ENCODE results near the gene DTL. TPM values are rescaled to one million over a fixed set of nuclear protein-coding genes. Genes with fewer than 3 reads are reported as not detected.
A peak's percentile ranks its signal among the peaks of the same experiment; 100 is the strongest.

DTL gene
- total and polyA plus RNA-seq, 5 donors from 2014 or later = 0.95 to 4.7 (median 1.2) TPM

GRCh38 chr1:212039622-212040021, 4.1 kb downstream of the DTL start:
- H3K4me1 ChIP-seq (ENCODE audit: control insufficient read depth, insufficient read depth, low read length, poor library complexity, severe bottlenecking) = peaks cover 22% of the 10 kb centered on the region
- ATAC-seq (ENCODE audit: low read depth in 2 of 2) (no peak), DNase-seq (no peak)
- Mint-ChIP-seq H3K4me3 (no peak overlapping the region), H3K9me3 (no peaks in the 10 kb centered on the region), H3K27me3 (peaks cover 6% of the 10 kb centered on the region), H3K36me3 (no peaks in the 10 kb centered on the region), H3K4me1 (peaks cover 17 to 46% (median 35%) of the 10 kb centered on the region in 4 donors), H3K27ac (no peak overlapping the region)
- H3K9me3 ChIP-seq (ENCODE audit: control insufficient read depth in 2 of 2, low read length in 2 of 2) = no peaks in the 10 kb centered on the region
- no peak overlapping the region for H3K27ac ChIP-seq (ENCODE audit: insufficient read depth, low read length, poor library complexity, severe bottlenecking)
- peak overlapping the region; percentile 27 for H3K4me3 ChIP-seq (ENCODE audit: low read depth, low read length)
- H3K36me3 ChIP-seq (ENCODE audit: control insufficient read depth, insufficient read depth, low read length) = no peaks in the 10 kb centered on the region
- H3K27me3 ChIP-seq (ENCODE audit: control insufficient read depth, insufficient read depth, low read length) = no peaks in the 10 kb centered on the region

- DNase-seq = no peak
- ATAC-seq (ENCODE audit: low read depth in 2 of 2) = no peak
- no peaks in the 10 kb centered on the region for H3K9me3 ChIP-seq (ENCODE audit: control insufficient read depth in 2 of 2, low read length in 2 of 2)
- H3K36me3 ChIP-seq (ENCODE audit: control insufficient read depth, insufficient read depth, low read length) = no peaks in the 10 kb centered on the region
- H3K4me3 Mint-ChIP-seq = peak overlapping the region; percentile 44 to 96 (median 60)
- H3K9me3 Mint-ChIP-seq = no peaks in the 10 kb centered on the region
- H3K27me3 ChIP-seq (ENCODE audit: control insufficient read depth, insufficient read depth, low read length) = no peaks in the 10 kb centered on the region
- peaks cover 19% of the 10 kb centered on the region for H3K4me1 ChIP-seq (ENCODE audit: control insufficient read depth, insufficient read depth, low read length, poor library complexity, severe bottlenecking)
- no peaks in the 10 kb centered on the region for H3K36me3 Mint-ChIP-seq
- no peaks in the 10 kb centered on the region for H3K27me3 Mint-ChIP-seq
- H3K27ac Mint-ChIP-seq = peak overlapping the region in 2 of 3 donors; percentile 48 to 63
- no peak overlapping the region for H3K27ac ChIP-seq (ENCODE audit: insufficient read depth, low read length, poor library complexity, severe bottlenecking)
- peak overlapping the region; percentile 85 for H3K4me3 ChIP-seq (ENCODE audit: low read depth, low read length)
- H3K4me1 Mint-ChIP-seq = peaks cover 19 to 39% (median 31%) of the 10 kb centered on the region in 4 donors
These were observed 5.3 kb downstream of the DTL start for GRCh38 chr1:212040629-212041412.

DNA sequence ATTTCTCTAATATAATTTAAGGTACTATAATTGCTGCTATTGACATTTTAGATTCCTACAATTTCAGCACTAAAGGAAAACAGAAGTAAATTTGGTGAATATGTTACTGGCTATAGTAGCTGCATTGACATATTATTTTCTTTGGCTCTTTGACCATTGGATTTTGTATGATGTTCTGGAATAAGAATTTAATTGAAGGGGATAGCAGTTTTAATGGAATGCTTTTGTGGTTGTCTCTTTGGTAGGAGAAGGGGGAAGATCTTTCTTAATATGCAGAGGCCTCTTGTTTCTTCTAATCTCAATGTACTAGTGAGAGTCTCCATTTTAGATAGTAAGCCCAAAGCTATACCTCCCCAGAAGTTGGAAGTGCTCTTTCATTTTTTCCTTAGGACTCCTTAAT, 6.9 kb downstream of the DTL start:
- peak overlapping the region; percentile 9 for H3K4me3 ChIP-seq (ENCODE audit: low read depth, low read length)
- DNase-seq (no peak), ATAC-seq (ENCODE audit: low read depth in 2 of 2) (no peak)
- H3K27ac ChIP-seq (ENCODE audit: insufficient read depth, low read length, poor library complexity, severe bottlenecking) = no peak overlapping the region
- Mint-ChIP-seq H3K27me3 (no peaks in the 10 kb centered on the region), H3K36me3 (no peaks in the 10 kb centered on the region), H3K9me3 (no peaks in the 10 kb centered on the region), H3K4me1 (peaks cover 10 to 28% (median 20%) of the 10 kb centered on the region in 4 donors), H3K27ac (peak overlapping the region in 1 of 3 donors; percentile 63), H3K4me3 (peak overlapping the region in 2 of 4 donors; percentile 0 to 73)
- no peaks in the 10 kb centered on the region for H3K36me3 ChIP-seq (ENCODE audit: control insufficient read depth, insufficient read depth, low read length)
- no peaks in the 10 kb centered on the region for H3K9me3 ChIP-seq (ENCODE audit: control insufficient read depth in 2 of 2, low read length in 2 of 2)
- peaks cover 7% of the 10 kb centered on the region for H3K4me1 ChIP-seq (ENCODE audit: control insufficient read depth, insufficient read depth, low read length, poor library complexity, severe bottlenecking)
- no peaks in the 10 kb centered on the region for H3K27me3 ChIP-seq (ENCODE audit: control insufficient read depth, insufficient read depth, low read length)

DNA sequence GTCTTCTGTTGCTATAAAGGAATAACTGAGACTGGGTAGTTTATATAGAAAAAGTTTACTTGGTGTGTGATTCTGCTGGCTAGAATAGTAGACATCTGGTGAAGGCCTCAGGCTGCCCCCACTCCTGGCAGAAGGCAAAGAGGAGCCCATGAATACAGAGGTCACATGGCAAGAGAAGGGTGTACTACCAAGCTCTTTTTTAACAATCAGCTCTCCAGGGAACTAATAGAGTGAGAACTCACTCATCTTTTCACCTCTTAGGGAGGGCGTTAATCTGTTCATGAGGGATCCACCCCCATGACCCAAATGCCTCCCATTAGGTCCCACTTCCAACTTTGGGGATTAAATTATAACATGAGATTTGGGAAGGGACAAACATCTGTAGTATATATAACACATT, 9.3 kb downstream of the DTL start:
- ATAC-seq (ENCODE audit: low read depth in 2 of 2) (no peak), DNase-seq (no peak)
- H3K9me3 Mint-ChIP-seq = no peaks in the 10 kb centered on the region
- H3K27me3 Mint-ChIP-seq = no peaks in the 10 kb centered on the region
- H3K4me3 Mint-ChIP-seq = no peak overlapping the region
- no peaks in the 10 kb centered on the region for H3K36me3 Mint-ChIP-seq
- H3K4me3 ChIP-seq (ENCODE audit: low read depth, low read length) = no peak overlapping the region
- H3K36me3 ChIP-seq (ENCODE audit: control insufficient read depth, insufficient read depth, low read length) = no peaks in the 10 kb centered on the region
- peaks cover 10 to 20% (median 15%) of the 10 kb centered on the region in 4 donors for H3K4me1 Mint-ChIP-seq
- H3K9me3 ChIP-seq (ENCODE audit: control insufficient read depth in 2 of 2, low read length in 2 of 2) = no peaks in the 10 kb centered on the region
- H3K27ac Mint-ChIP-seq = no peak overlapping the region
- no peaks in the 10 kb centered on the region for H3K4me1 ChIP-seq (ENCODE audit: control insufficient read depth, insufficient read depth, low read length, poor library complexity, severe bottlenecking)
- no peaks in the 10 kb centered on the region for H3K27me3 ChIP-seq (ENCODE audit: control insufficient read depth, insufficient read depth, low read length)
- no peak overlapping the region for H3K27ac ChIP-seq (ENCODE audit: insufficient read depth, low read length, poor library complexity, severe bottlenecking)

- DNase-seq = no peak
- Histone ChIP-seq H3K27me3 (ENCODE audit: control insufficient read depth, insufficient read depth, low read length) (no peaks in the 10 kb centered on the region), H3K27ac (ENCODE audit: insufficient read depth, low read length, poor library complexity, severe bottlenecking) (no peak overlapping the region), H3K36me3 (ENCODE audit: control insufficient read depth, insufficient read depth, low read length) (no peaks in the 10 kb centered on the region), H3K4me3 (ENCODE audit: low read depth, low read length) (no peak overlapping the region), H3K9me3 (ENCODE audit: control insufficient read depth in 2 of 2, low read length in 2 of 2) (no peaks in the 10 kb centered on the region), H3K4me1 (ENCODE audit: control insufficient read depth, insufficient read depth, low read length, poor library complexity, severe bottlenecking) (no peaks in the 10 kb centered on the region)
- no peaks in the 10 kb centered on the region for H3K27me3 Mint-ChIP-seq
- peaks cover 6 to 16% (median 12%) of the 10 kb centered on the region in 4 donors for H3K4me1 Mint-ChIP-seq
- no peak overlapping the region for H3K27ac Mint-ChIP-seq
- no peak overlapping the region for H3K4me3 Mint-ChIP-seq
- ATAC-seq (ENCODE audit: low read depth in 2 of 2) = no peak
- no peaks in the 10 kb centered on the region for H3K36me3 Mint-ChIP-seq
- no peaks in the 10 kb centered on the region for H3K9me3 Mint-ChIP-seq
These were observed 10.4 kb downstream of the DTL start for GRCh38 chr1:212045981-212046380.

- Histone ChIP-seq H3K4me1 (ENCODE audit: control insufficient read depth, insufficient read depth, low read length, poor library complexity, severe bottlenecking) (no peaks in the 10 kb centered on the region), H3K27me3 (ENCODE audit: control insufficient read depth, insufficient read depth, low read length) (no peaks in the 10 kb centered on the region), H3K9me3 (ENCODE audit: control insufficient read depth in 2 of 2, low read length in 2 of 2) (peaks cover 10 to 19% of the 10 kb centered on the region in 2 experiments), H3K36me3 (ENCODE audit: control insufficient read depth, insufficient read depth, low read length) (no peaks in the 10 kb centered on the region), H3K27ac (ENCODE audit: insufficient read depth, low read length, poor library complexity, severe bottlenecking) (no peak overlapping the region), H3K4me3 (ENCODE audit: low read depth, low read length) (no peak overlapping the region)
- no peak for DNase-seq
- Mint-ChIP-seq H3K9me3 (peaks cover 0 to 21% (median 4%) of the 10 kb centered on the region in 7 donors), H3K4me3 (no peak overlapping the region), H3K36me3 (peaks cover 13% of the 10 kb centered on the region), H3K4me1 (peaks cover 2 to 6% (median 3%) of the 10 kb centered on the region in 4 donors), H3K27me3 (no peaks in the 10 kb centered on the region), H3K27ac (peak overlapping the region in 2 of 3 donors; percentile 30 to 69)
- no peak for ATAC-seq (ENCODE audit: low read depth in 2 of 2)
These were observed 18.4 kb downstream of the DTL start for GRCh38 chr1:212053993-212054392.

DNA sequence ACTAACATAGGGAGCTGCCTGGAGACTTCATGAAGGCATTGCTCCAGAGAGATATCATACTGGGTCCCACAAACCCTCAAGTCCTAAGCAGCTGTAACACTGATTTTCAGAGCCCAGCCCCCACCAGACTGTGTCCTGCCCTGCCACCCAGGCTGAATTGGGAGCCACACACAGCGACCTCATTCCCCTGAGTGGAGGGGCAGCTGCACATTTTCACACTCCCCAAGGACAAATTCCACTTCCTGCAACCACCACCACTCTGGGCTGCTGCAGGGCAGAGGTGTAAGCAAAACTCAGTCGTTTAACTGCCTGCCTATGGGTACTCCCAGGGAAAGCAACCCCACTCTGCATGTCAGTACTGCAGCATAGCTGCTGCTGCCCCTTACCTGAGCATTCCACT, 19.8 kb downstream of the DTL start:
- no peak overlapping the region for H3K27ac ChIP-seq (ENCODE audit: insufficient read depth, low read length, poor library complexity, severe bottlenecking)
- Mint-ChIP-seq H3K9me3 (peaks cover 0 to 21% (median 4%) of the 10 kb centered on the region in 7 donors), H3K36me3 (peaks cover 13% of the 10 kb centered on the region), H3K27ac (no peak overlapping the region), H3K4me1 (peaks cover 2 to 6% (median 3%) of the 10 kb centered on the region in 4 donors), H3K27me3 (no peaks in the 10 kb centered on the region), H3K4me3 (no peak overlapping the region)
- H3K4me1 ChIP-seq (ENCODE audit: control insufficient read depth, insufficient read depth, low read length, poor library complexity, severe bottlenecking) = no peaks in the 10 kb centered on the region
- H3K36me3 ChIP-seq (ENCODE audit: control insufficient read depth, insufficient read depth, low read length) = no peaks in the 10 kb centered on the region
- no peak overlapping the region for H3K4me3 ChIP-seq (ENCODE audit: low read depth, low read length)
- H3K27me3 ChIP-seq (ENCODE audit: control insufficient read depth, insufficient read depth, low read length) = no peaks in the 10 kb centered on the region
- no peak for ATAC-seq (ENCODE audit: low read depth in 2 of 2)
- no peak for DNase-seq
- peaks cover 10 to 19% of the 10 kb centered on the region in 2 experiments for H3K9me3 ChIP-seq (ENCODE audit: control insufficient read depth in 2 of 2, low read length in 2 of 2)
